Panc1 (cell line): ENCODE data around the gene MAGOH.

ENCODE experiments used
- CTCF ChIP-seq: fragments of 450-650 bp; IDR thresholded peaks from 2 replicates; pipeline ENCODE4 v1.5.1; 2017; ENCODE audit warnings: mild to moderate bottlenecking
- POLR2AphosphoS5 ChIP-seq: IDR thresholded peaks from 2 replicates; pipeline ENCODE4 v1.6.1; 2012; ENCODE audit warnings: mild to moderate bottlenecking, low read depth, low read length, moderate library complexity
- REST ChIP-seq, 2 experiments: IDR thresholded peaks; 2 replicates each; pipeline ENCODE4 v1.6.1; 2011 to 2012; ENCODE audit warnings: low read depth in 2 of 2, control low read depth in 1 of 2, low read length in 1 of 2, mild to moderate bottlenecking in 1 of 2, moderate library complexity in 1 of 2; ENCODE audit not compliant: insufficient read depth in 1 of 2
- SIN3A ChIP-seq: IDR thresholded peaks from 2 replicates; pipeline ENCODE4 v1.6.1; 2012; ENCODE audit warnings: low read depth, mild to moderate bottlenecking, low read length, moderate library complexity, borderline replicate concordance; ENCODE audit not compliant: insufficient read depth
- TCF7L2 ChIP-seq: IDR thresholded peaks from 2 replicates; pipeline ENCODE4 v1.6.1; 2011; ENCODE audit warnings: mild to moderate bottlenecking, low read depth, low read length, inconsistent platforms

DNA sequence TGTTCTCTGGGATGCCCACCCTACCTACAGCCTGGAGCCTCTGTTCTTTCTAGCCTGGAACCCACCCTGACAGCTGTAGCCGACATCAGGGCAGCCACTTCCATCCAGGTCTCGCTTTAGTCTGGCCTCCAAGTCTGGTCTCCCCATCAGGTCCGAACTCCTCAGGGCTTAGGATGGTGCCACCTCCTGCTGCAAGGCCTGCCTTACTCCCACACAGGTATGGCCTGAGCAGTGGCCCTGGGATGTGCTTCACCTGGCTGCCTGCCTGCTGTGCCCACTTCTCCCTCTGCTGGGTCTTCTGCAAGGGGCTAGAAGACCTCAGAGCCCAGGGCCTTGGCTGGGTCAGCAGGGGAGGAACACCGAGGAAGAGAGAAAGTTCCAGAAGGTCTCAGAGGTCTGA is 35.7 kb upstream of the MAGOH start:
- TF ChIP-seq CTCF (no peak), TCF7L2 (no peak), REST (IDR thresholded peaks at IDR 0.05; ENCODE audit: insufficient read depth in 1 of 2, low read depth in 2 of 2, low read length in 1 of 2) (no peak), POLR2AphosphoS5 (no peak), SIN3A (no peak)
